Measurements from ENCODE around the gene GOLGA3. TPM values are rescaled to one million over a fixed set of nuclear protein-coding genes. Genes with fewer than 3 reads are reported as not detected.
A peak's percentile ranks its signal among the peaks of the same experiment; 100 is the strongest.
"Not testable (repeated sequence)": the region's sequence is repeated elsewhere in the genome, so short reads cannot be mapped to it uniquely, and the experiment has no call there.

Gene GOLGA3
- total and polyA plus RNA-seq, 3 donors from 2014 or later: 30.4 to 95.2 (median 72.3) TPM

DNA sequence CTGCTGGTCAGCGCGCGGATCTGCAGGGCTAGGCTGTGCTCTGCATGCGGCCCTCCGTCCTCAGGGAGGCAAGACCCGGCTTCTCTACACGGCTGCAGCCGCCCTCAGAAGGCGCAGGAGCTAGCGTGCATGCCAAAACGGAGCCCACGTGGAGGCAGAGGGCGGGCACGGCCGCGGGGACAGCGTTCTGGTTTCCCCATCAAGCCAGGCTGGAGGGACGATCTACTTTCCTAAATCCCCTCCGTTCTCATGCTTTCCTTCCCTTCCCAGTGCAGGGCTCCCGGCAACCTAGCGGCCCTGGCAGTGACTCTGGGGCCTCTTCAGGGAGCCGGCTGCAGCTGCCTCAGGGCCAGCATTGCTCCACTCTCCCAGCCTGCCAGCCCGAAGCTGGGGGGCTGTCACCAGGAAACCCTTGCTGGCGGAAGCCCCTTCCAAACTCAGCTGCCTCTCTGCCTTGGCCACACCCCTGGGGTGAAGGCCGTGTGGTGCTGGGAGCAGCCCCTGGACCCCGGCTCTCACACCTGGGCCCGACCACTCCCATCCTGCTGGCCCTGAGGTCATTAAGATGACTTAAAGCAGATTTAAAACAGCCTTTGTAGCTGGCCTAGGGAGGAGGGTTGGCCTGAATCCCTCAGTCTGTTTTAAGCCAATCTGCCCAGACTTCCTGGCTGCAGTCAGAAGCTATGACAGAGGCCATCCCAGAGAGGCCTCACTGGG lies 9.2 kb upstream of the GOLGA3 start:
- Histone ChIP-seq H3K4me3 (no peak overlapping the region), H3K36me3 (ENCODE audit: low read depth, missing control alignments) (no peaks in the 10 kb centered on the region), H3K27ac (peak overlapping the region in 1 of 2 donors; percentile 1), H3K9me3 (no peaks in the 10 kb centered on the region), H3K4me1 (peaks cover 14% of the 10 kb centered on the region), H3K27me3 (no peaks in the 10 kb centered on the region)
- TF ChIP-seq POLR2A (IDR thresholded peaks at IDR 0.05): no peak
- TF ChIP-seq, protein P1, sequence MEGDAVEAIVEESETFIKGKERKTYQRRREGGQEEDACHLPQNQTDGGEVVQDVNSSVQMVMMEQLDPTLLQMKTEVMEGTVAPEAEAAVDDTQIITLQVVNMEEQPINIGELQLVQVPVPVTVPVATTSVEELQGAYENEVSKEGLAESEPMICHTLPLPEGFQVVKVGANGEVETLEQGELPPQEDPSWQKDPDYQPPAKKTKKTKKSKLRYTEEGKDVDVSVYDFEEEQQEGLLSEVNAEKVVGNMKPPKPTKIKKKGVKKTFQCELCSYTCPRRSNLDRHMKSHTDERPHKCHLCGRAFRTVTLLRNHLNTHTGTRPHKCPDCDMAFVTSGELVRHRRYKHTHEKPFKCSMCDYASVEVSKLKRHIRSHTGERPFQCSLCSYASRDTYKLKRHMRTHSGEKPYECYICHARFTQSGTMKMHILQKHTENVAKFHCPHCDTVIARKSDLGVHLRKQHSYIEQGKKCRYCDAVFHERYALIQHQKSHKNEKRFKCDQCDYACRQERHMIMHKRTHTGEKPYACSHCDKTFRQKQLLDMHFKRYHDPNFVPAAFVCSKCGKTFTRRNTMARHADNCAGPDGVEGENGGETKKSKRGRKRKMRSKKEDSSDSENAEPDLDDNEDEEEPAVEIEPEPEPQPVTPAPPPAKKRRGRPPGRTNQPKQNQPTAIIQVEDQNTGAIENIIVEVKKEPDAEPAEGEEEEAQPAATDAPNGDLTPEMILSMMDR (IDR thresholded peaks at IDR 0.05): no peak
- DNase-seq: no peak
- 51 to 52% methylated on average over 13 to 27 of the region's 27 CpGs for WGBS, 2 donors
- intact Hi-C loops (cut with DNase I; ENCODE audit: low total_unique reads): no loop called here

DNA sequence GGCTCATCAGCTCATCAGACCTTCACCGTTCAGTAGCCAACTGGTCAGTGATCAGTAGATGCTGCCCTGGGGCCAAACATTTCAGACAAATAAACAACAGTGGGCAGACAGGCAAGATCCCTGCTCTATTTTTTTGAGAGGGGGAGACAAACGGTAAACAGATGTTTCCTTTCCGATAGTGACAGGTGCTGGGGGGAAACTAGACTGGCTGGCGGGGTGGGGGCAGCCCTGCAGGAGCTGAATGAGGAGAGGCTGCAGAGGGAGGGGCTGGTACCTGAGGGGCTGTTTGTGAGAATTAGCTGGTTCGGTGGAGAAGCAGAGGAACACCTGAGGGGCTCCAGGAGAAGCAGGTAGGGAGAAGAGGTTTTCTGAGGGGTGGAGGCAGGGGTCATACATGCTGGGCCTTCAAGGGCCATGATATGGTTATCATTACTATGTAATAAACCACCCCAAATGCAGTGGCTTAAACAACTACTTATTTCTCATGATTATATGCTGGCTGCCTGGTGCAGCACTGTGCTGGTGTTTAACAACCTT lies 8.2 kb upstream of the GOLGA3 start:
- no peak for DNase-seq
- intact Hi-C loops (cut with DNase I; ENCODE audit: low total_unique reads): no loop called here
- Histone ChIP-seq H3K27ac (no peak overlapping the region), H3K4me1 (peaks cover 14% of the 10 kb centered on the region), H3K36me3 (ENCODE audit: low read depth, missing control alignments) (no peaks in the 10 kb centered on the region), H3K4me3 (no peak overlapping the region), H3K9me3 (no peaks in the 10 kb centered on the region), H3K27me3 (no peaks in the 10 kb centered on the region)
- 68 to 78% methylated on average over 5 of the region's 5 CpGs for WGBS, 2 donors
- no peak for TF ChIP-seq POLR2A (IDR thresholded peaks at IDR 0.05)
- TF ChIP-seq, protein P1 (IDR thresholded peaks at IDR 0.05): no peak

- H3K4me1 ChIP-seq: peaks cover 14% of the 10 kb centered on the region
- H3K27me3 ChIP-seq; DNase-seq; intact Hi-C loops (cut with DNase I; ENCODE audit: low total_unique reads); H3K36me3 ChIP-seq (ENCODE audit: low read depth, missing control alignments); H3K4me3 ChIP-seq; H3K9me3 ChIP-seq; H3K27ac ChIP-seq: not testable (repeated sequence)
- 92 to 95% methylated on average over 4 to 21 of the region's 30 CpGs for whole genome bisulfite sequencing, 2 donors
Measured at GRCh38 chr12:132836230-132836629, 7.6 kb upstream of the GOLGA3 start.

DNA sequence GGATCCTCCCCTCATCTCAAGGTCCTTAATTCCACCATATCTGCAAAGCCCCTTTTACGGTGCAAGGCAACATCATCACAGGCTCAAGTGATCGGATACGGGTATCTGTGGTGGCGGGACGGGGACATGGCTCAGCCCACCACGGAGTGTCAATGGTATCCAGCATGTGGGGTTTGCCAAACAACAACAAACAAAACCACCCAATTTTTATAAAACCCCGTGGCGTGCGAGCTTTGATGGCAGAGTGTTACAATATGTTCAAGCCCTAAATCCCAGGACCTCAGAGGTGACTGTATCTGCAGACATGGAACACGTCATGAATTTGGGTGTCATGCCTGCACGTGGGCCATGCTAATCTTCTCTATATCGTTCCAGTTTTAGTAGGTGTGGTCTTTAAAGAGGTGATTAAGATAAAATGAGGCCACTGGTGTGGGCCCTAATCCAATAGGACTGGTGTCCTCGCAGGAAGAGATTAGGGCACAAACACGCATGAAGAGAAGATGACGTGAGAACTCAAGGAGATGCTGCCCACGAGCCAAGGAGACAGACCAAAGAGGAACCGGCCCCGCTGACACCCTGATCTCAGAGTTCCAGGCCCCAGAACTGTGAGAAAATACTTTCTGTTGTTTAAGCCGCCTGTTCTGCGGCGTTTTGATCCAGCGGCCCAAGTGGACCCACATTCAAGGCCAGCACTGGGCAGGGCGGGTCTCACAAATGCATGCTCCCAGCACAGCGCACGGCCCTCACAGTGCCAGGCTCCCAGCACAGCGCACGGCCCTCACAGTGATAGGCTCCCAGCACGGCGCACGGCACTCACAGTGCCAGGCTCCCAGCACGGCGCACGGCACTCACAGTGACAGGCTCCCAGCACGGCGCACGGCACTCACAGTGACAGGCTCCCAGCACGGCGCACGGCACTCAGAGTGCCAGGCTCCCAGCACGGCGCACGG lies 6.7 kb upstream of the GOLGA3 start:
- Histone ChIP-seq H3K4me1 (peaks cover 14% of the 10 kb centered on the region), H3K36me3 (ENCODE audit: low read depth, missing control alignments) (no peaks in the 10 kb centered on the region), H3K27me3 (no peaks in the 10 kb centered on the region), H3K4me3 (no peak overlapping the region), H3K9me3 (no peaks in the 10 kb centered on the region), H3K27ac (no peak overlapping the region)
- 91 to 92% methylated on average over 21 to 42 of the region's 42 CpGs for WGBS, 2 donors
- DNase-seq: no peak
- intact Hi-C loops (cut with DNase I; ENCODE audit: low total_unique reads): no loop called here
- TF ChIP-seq POLR2A (IDR thresholded peaks at IDR 0.05): no peak
- TF ChIP-seq, protein P1 (IDR thresholded peaks at IDR 0.05): no peak

- Histone ChIP-seq H3K27ac (no peak overlapping the region), H3K27me3 (no peaks in the 10 kb centered on the region), H3K4me1 (peaks cover 14% of the 10 kb centered on the region), H3K36me3 (ENCODE audit: low read depth, missing control alignments) (no peaks in the 10 kb centered on the region), H3K9me3 (no peaks in the 10 kb centered on the region), H3K4me3 (no peak overlapping the region)
- WGBS, 2 donors: 80 to 86% methylated on average over 4 to 5 of the region's 5 CpGs
- TF ChIP-seq, protein P1 (IDR thresholded peaks at IDR 0.05): no peak
- no peak for TF ChIP-seq POLR2A (IDR thresholded peaks at IDR 0.05)
- DNase-seq: no peak
- intact Hi-C loops (cut with DNase I; ENCODE audit: low total_unique reads): no loop called here
Measured at GRCh38 chr12:132834181-132834711, 5.6 kb upstream of the GOLGA3 start.
